IPS-18a (cell line): ENCODE measurements around the gene PTPRT.
"Not testable (repeated sequence)": the region's sequence is repeated elsewhere in the genome, so short reads cannot be mapped to it uniquely, and the experiment has no call there.

ENCODE experiments used
- H3K27ac ChIP-seq: one replicate; pipeline ENCODE4 v1.5.1; 2013; ENCODE audit warnings: low read length
- H3K27me3 ChIP-seq: one replicate; pipeline ENCODE4 v1.6.1; 2013; ENCODE audit warnings: mild to moderate bottlenecking, low read length; ENCODE audit not compliant: control insufficient read depth, insufficient read depth
- H3K36me3 ChIP-seq: one replicate; pipeline ENCODE4 v1.6.1; 2013; ENCODE audit warnings: low read depth, low read length; ENCODE audit not compliant: control insufficient read depth
- H3K4me1 ChIP-seq: one replicate; pipeline ENCODE4 v1.6.1; 2013; ENCODE audit warnings: low read depth, low read length; ENCODE audit not compliant: control insufficient read depth
- H3K4me3 ChIP-seq: one replicate; pipeline ENCODE4 v1.5.1; 2013; ENCODE audit warnings: low read length
- H3K9ac ChIP-seq: one replicate; pipeline ENCODE4 v1.6.1; 2013; ENCODE audit warnings: mild to moderate bottlenecking, low read length, moderate library complexity
- H3K9me3 ChIP-seq: one replicate; pipeline ENCODE4 v1.6.1; 2013; ENCODE audit warnings: low read depth, low read length; ENCODE audit not compliant: control insufficient read depth

Gene PTPRT

GRCh38 chr20:42258564-42259302 lies 931.0 kb downstream of the PTPRT start:
- Histone ChIP-seq H3K4me1 (no peaks in the 10 kb centered on the region), H3K9ac (no peak overlapping the region), H3K27ac (no peak overlapping the region), H3K9me3 (no peaks in the 10 kb centered on the region), H3K4me3 (no peak overlapping the region), H3K27me3 (no peaks in the 10 kb centered on the region), H3K36me3 (no peaks in the 10 kb centered on the region)

GRCh38 chr20:42255821-42256220 lies 933.9 kb downstream of the PTPRT start:
- H3K4me3 ChIP-seq: no peak overlapping the region
- no peaks in the 10 kb centered on the region for H3K36me3 ChIP-seq
- H3K4me1 ChIP-seq: no peaks in the 10 kb centered on the region
- no peaks in the 10 kb centered on the region for H3K27me3 ChIP-seq
- H3K9ac ChIP-seq: no peak overlapping the region
- H3K9me3 ChIP-seq: no peaks in the 10 kb centered on the region
- H3K27ac ChIP-seq: no peak overlapping the region

- Histone ChIP-seq H3K36me3 (no peaks in the 10 kb centered on the region), H3K9me3 (no peaks in the 10 kb centered on the region), H3K27ac (no peak overlapping the region), H3K4me1 (no peaks in the 10 kb centered on the region), H3K9ac (no peak overlapping the region), H3K27me3 (no peaks in the 10 kb centered on the region), H3K4me3 (no peak overlapping the region)
These were observed 935.0 kb downstream of the PTPRT start for GRCh38 chr20:42254673-42255072.

- Histone ChIP-seq H3K9ac (no peak overlapping the region), H3K4me3 (no peak overlapping the region), H3K36me3 (no peaks in the 10 kb centered on the region), H3K27ac (no peak overlapping the region), H3K27me3 (no peaks in the 10 kb centered on the region), H3K9me3 (no peaks in the 10 kb centered on the region), H3K4me1 (no peaks in the 10 kb centered on the region)
These were observed 937.6 kb downstream of the PTPRT start for GRCh38 chr20:42252116-42252515.

GRCh38 chr20:42218621-42219374 lies 970.9 kb downstream of the PTPRT start:
- no peaks in the 10 kb centered on the region for H3K4me1 ChIP-seq
- no peaks in the 10 kb centered on the region for H3K36me3 ChIP-seq
- no peak overlapping the region for H3K9ac ChIP-seq
- H3K4me3 ChIP-seq: no peak overlapping the region
- no peak overlapping the region for H3K27ac ChIP-seq
- no peaks in the 10 kb centered on the region for H3K27me3 ChIP-seq
- no peaks in the 10 kb centered on the region for H3K9me3 ChIP-seq

GRCh38 chr20:42214074-42214473 lies 975.6 kb downstream of the PTPRT start:
- Histone ChIP-seq H3K4me3 (no peak overlapping the region), H3K36me3 (no peaks in the 10 kb centered on the region), H3K27ac (no peak overlapping the region), H3K4me1 (no peaks in the 10 kb centered on the region), H3K9ac (no peak overlapping the region), H3K9me3 (no peaks in the 10 kb centered on the region), H3K27me3 (no peaks in the 10 kb centered on the region)

- Histone ChIP-seq H3K4me1 (no peaks in the 10 kb centered on the region), H3K9me3 (no peaks in the 10 kb centered on the region), H3K27me3 (no peaks in the 10 kb centered on the region)
These were observed 977.3 kb downstream of the PTPRT start for GRCh38 chr20:42212391-42212790.

GRCh38 chr20:42206557-42206956 lies 983.1 kb downstream of the PTPRT start:
- H3K4me1 ChIP-seq, H3K27ac ChIP-seq, H3K4me3 ChIP-seq: not testable (repeated sequence)

More at GRCh38 chr20:42212391-42212790, 977.3 kb downstream of the PTPRT start:
- no peaks in the 10 kb centered on the region for H3K36me3 ChIP-seq
- H3K4me3 ChIP-seq: no peak overlapping the region
- no peak overlapping the region for H3K9ac ChIP-seq
- no peak overlapping the region for H3K27ac ChIP-seq

GRCh38 chr20:42204109-42204660 lies 985.5 kb downstream of the PTPRT start:
- H3K9ac ChIP-seq: no peak overlapping the region
- no peak overlapping the region for H3K4me3 ChIP-seq
- no peak overlapping the region for H3K27ac ChIP-seq
- no peaks in the 10 kb centered on the region for H3K9me3 ChIP-seq
- H3K36me3 ChIP-seq: no peaks in the 10 kb centered on the region
- H3K27me3 ChIP-seq: no peaks in the 10 kb centered on the region
- H3K4me1 ChIP-seq: no peaks in the 10 kb centered on the region

More at GRCh38 chr20:42206557-42206956, 983.1 kb downstream of the PTPRT start:
- H3K36me3 ChIP-seq, H3K27me3 ChIP-seq, H3K9ac ChIP-seq, H3K9me3 ChIP-seq: not testable (repeated sequence)

GRCh38 chr20:42197599-42197998 lies 992.1 kb downstream of the PTPRT start:
- Histone ChIP-seq H3K27me3 (no peaks in the 10 kb centered on the region), H3K9ac (no peak overlapping the region), H3K4me1 (no peaks in the 10 kb centered on the region), H3K4me3 (no peak overlapping the region), H3K27ac (no peak overlapping the region), H3K36me3 (no peaks in the 10 kb centered on the region), H3K9me3 (no peaks in the 10 kb centered on the region)

GRCh38 chr20:42193119-42193518 lies 996.6 kb downstream of the PTPRT start:
- Histone ChIP-seq H3K9ac (no peak overlapping the region), H3K36me3 (no peaks in the 10 kb centered on the region), H3K9me3 (no peaks in the 10 kb centered on the region), H3K4me1 (no peaks in the 10 kb centered on the region), H3K4me3 (no peak overlapping the region), H3K27ac (no peak overlapping the region), H3K27me3 (no peaks in the 10 kb centered on the region)
